Neural progenitor cell (in vitro differentiated cells): Measurements from ENCODE around the gene PCSK2.

Experiments used
- EZH2 ChIP-seq: fragments of 200-600 bp; sonication (generic); IDR thresholded peaks from 2 replicates; pipeline ENCODE4 v1.6.1; 2017; ENCODE audit warnings: antibody characterized with exemption, mild to moderate bottlenecking, moderate library complexity
- EZH2phosphoT487 ChIP-seq: fragments of 200-600 bp; sonication (generic); IDR thresholded peaks from 2 replicates; pipeline ENCODE4 v1.6.1; 2017; ENCODE audit warnings: antibody characterized with exemption
- TF ChIP-seq, protein P1 (sequence below): fragments of 200-600 bp; sonication (generic); IDR thresholded peaks from 2 replicates; pipeline ENCODE4 v1.5.1; 2017; ENCODE audit warnings: antibody characterized with exemption, mild to moderate bottlenecking

DNA sequence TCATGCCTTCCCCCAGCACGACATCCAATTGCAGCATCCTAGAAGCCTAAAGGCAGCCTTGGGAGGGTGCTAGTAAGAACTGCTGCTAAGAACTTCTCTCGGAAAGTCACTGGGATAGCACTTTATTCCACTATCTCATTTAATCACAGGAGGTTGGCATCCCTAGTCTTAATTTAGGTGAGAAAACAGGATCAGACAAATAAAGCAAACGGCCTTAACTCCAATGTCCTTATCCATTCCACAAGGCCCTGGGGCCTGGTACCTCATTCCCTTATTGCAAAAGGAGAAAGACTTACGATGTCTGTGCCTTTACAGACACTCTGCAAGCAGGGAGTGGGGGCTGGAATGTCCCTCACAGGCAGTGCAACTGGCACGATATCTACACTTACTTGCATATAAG, 243.7 kb downstream of the PCSK2 start:
- TF ChIP-seq, protein P1, sequence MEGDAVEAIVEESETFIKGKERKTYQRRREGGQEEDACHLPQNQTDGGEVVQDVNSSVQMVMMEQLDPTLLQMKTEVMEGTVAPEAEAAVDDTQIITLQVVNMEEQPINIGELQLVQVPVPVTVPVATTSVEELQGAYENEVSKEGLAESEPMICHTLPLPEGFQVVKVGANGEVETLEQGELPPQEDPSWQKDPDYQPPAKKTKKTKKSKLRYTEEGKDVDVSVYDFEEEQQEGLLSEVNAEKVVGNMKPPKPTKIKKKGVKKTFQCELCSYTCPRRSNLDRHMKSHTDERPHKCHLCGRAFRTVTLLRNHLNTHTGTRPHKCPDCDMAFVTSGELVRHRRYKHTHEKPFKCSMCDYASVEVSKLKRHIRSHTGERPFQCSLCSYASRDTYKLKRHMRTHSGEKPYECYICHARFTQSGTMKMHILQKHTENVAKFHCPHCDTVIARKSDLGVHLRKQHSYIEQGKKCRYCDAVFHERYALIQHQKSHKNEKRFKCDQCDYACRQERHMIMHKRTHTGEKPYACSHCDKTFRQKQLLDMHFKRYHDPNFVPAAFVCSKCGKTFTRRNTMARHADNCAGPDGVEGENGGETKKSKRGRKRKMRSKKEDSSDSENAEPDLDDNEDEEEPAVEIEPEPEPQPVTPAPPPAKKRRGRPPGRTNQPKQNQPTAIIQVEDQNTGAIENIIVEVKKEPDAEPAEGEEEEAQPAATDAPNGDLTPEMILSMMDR, result no peak
- no peak for TF ChIP-seq EZH2phosphoT487
- TF ChIP-seq EZH2, result no peak
